ENCODE data around the gene PKP4.

DNA sequence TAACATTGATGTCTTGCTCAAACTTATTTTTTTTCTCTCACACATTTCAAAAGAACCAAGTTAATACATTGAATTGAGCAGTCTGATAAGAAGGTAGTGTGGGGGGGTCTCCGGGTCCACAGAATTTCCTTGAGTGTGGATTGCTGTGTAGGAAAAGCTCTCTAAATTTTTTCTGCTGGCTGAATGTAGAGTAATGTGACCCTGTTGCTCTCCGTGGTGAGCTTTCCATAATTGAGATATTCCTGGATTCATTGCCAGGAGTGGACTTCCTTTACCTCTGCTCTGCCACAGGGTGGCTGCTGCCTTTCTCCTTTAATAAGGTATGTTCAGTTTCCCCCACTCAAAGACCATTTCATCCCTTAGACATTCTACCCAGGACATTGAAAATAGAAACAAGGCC lies 50.9 kb downstream of the PKP4 start:
- TF ChIP-seq CTCF (IDR thresholded peaks at IDR 0.05; ENCODE audit: insufficient read depth, low read length, poor library complexity, severe bottlenecking) (no peak), EZH2phosphoT487 (conservative IDR thresholded peaks at IDR 0.05; ENCODE audit: low read length) (no peak)
